Parathyroid adenoma (tissue), 2 donors: ENCODE measurements around the gene FNDC3B.

Source experiments
- H2AFZ ChIP-seq: fragments of 300-600 bp; sonication (generic); one replicate; pipeline ENCODE4 v1.7.0; 2017; ENCODE audit warnings: antibody characterized with exemption, mild to moderate bottlenecking
- H3K27ac ChIP-seq: fragments of 300-600 bp; sonication (generic); one replicate; pipeline ENCODE4 v1.7.0; 2017
- H3K27me3 ChIP-seq: fragments of 300-600 bp; sonication (generic); one replicate; pipeline ENCODE4 v1.7.0; 2017; ENCODE audit warnings: low read length; ENCODE audit not compliant: control insufficient read depth, insufficient read depth
- H3K36me3 ChIP-seq: fragments of 300-600 bp; sonication (generic); one replicate; pipeline ENCODE4 v1.7.0; 2017; ENCODE audit warnings: low read length; ENCODE audit not compliant: control insufficient read depth, insufficient read depth
- H3K4me1 ChIP-seq: fragments of 300-600 bp; sonication (generic); one replicate; pipeline ENCODE4 v1.7.0; 2017; ENCODE audit warnings: control low read depth
- H3K4me2 ChIP-seq: fragments of 300-600 bp; sonication (generic); one replicate; pipeline ENCODE4 v1.7.0; 2017; ENCODE audit warnings: low read length
- H3K4me3 ChIP-seq: fragments of 300-600 bp; sonication (generic); one replicate; pipeline ENCODE4 v1.7.0; 2017; ENCODE audit warnings: low read depth, low read length
- H3K79me2 ChIP-seq: fragments of 300-600 bp; sonication (generic); one replicate; pipeline ENCODE4 v1.7.0; 2017; ENCODE audit warnings: control low read depth
- H3K9ac ChIP-seq: fragments of 300-600 bp; sonication (generic); one replicate; pipeline ENCODE4 v1.7.0; 2017; ENCODE audit warnings: mild to moderate bottlenecking
- H3K9me3 ChIP-seq: fragments of 300-600 bp; sonication (generic); one replicate; pipeline ENCODE4 v1.7.0; 2017; ENCODE audit warnings: low read length; ENCODE audit not compliant: control insufficient read depth
- CTCF ChIP-seq: fragments of 300-600 bp; sonication (generic); IDR thresholded peaks from one replicate; pipeline ENCODE4 v1.7.0; 2017; ENCODE audit warnings: antibody characterized with exemption, mild to moderate bottlenecking
- donor health status: primary hyperparathyroidism.

FNDC3B gene

GRCh38 chr3:172245241-172245640 is 205.9 kb downstream of the FNDC3B start:
- no peak for TF ChIP-seq CTCF
- peaks cover 12% of the 10 kb centered on the region for H3K4me1 ChIP-seq
- H3K27ac ChIP-seq = no peak overlapping the region

GRCh38 chr3:172246107-172246844 is 206.9 kb downstream of the FNDC3B start:
- peaks cover 12% of the 10 kb centered on the region for H3K4me1 ChIP-seq
- TF ChIP-seq CTCF = no peak
- peak overlapping the region; percentile 49 for H3K27ac ChIP-seq
- H3K9ac ChIP-seq = no peak overlapping the region
- H3K4me2 ChIP-seq = peak overlapping the region; percentile 39
- no peak overlapping the region for H3K4me3 ChIP-seq
- peak overlapping the region; percentile 54 for H2AFZ ChIP-seq
- no peaks in the 10 kb centered on the region for H3K36me3 ChIP-seq
- H3K9me3 ChIP-seq = no peaks in the 10 kb centered on the region
- peaks cover 14% of the 10 kb centered on the region for H3K79me2 ChIP-seq
- no peaks in the 10 kb centered on the region for H3K27me3 ChIP-seq

More at GRCh38 chr3:172245241-172245640, 205.9 kb downstream of the FNDC3B start:
- Histone ChIP-seq H3K9ac (no peak overlapping the region), H2AFZ (no peak overlapping the region), H3K4me3 (no peak overlapping the region), H3K36me3 (no peaks in the 10 kb centered on the region), H3K9me3 (no peaks in the 10 kb centered on the region), H3K79me2 (peaks cover 14% of the 10 kb centered on the region), H3K27me3 (no peaks in the 10 kb centered on the region), H3K4me2 (no peak overlapping the region)

- Histone ChIP-seq H3K4me1 (peaks cover 12% of the 10 kb centered on the region), H3K9me3 (no peaks in the 10 kb centered on the region), H3K36me3 (no peaks in the 10 kb centered on the region), H3K27me3 (no peaks in the 10 kb centered on the region), H3K4me2 (no peak overlapping the region), H3K27ac (no peak overlapping the region), H3K79me2 (peaks cover 10% of the 10 kb centered on the region), H2AFZ (no peak overlapping the region), H3K4me3 (no peak overlapping the region), H3K9ac (no peak overlapping the region)
- TF ChIP-seq CTCF = no peak
Measured at GRCh38 chr3:172247525-172248274, 208.3 kb downstream of the FNDC3B start.

GRCh38 chr3:172249039-172249438 is 209.7 kb downstream of the FNDC3B start:
- no peaks in the 10 kb centered on the region for H3K36me3 ChIP-seq
- peaks cover 7% of the 10 kb centered on the region for H3K79me2 ChIP-seq
- TF ChIP-seq CTCF = no peak
- H2AFZ ChIP-seq = no peak overlapping the region
- peaks cover 12% of the 10 kb centered on the region for H3K4me1 ChIP-seq
- no peaks in the 10 kb centered on the region for H3K27me3 ChIP-seq
- H3K27ac ChIP-seq = no peak overlapping the region
- no peak overlapping the region for H3K4me3 ChIP-seq
- no peak overlapping the region for H3K4me2 ChIP-seq
- H3K9me3 ChIP-seq = no peaks in the 10 kb centered on the region
- H3K9ac ChIP-seq = no peak overlapping the region
